WERI-Rb-1 (cell line): ENCODE measurements around the gene WDR35.

Source experiments
- DNase-seq: peaks from one replicate; pipeline ENCODE4 v3.0.0-alpha.2; 2020
- H3K27ac ChIP-seq: fragments of 250-450 bp; sonication (Bioruptor Pico); 2 replicates; pipeline ENCODE4 v1.5.1; 2020; ENCODE audit warnings: mild to moderate bottlenecking, moderate library complexity
- H3K27me3 ChIP-seq: fragments of 250-450 bp; sonication (Bioruptor Pico); 2 replicates; pipeline ENCODE4 v1.5.1; 2021; ENCODE audit warnings: mild to moderate bottlenecking, low read depth, moderate library complexity; ENCODE audit not compliant: insufficient read depth, severe bottlenecking
- H3K36me3 ChIP-seq: fragments of 250-450 bp; sonication (Bioruptor Pico); 2 replicates; pipeline ENCODE4 v1.5.1; 2020; ENCODE audit warnings: mild to moderate bottlenecking, moderate library complexity
- H3K4me3 ChIP-seq: 2 replicates; pipeline ENCODE4 v1.5.1; 2011; ENCODE audit warnings: low read depth, mild to moderate bottlenecking, control low read depth, low read length
- H3K9me3 ChIP-seq: fragments of 250-450 bp; sonication (Bioruptor Pico); 2 replicates; pipeline ENCODE4 v1.5.1; 2021; ENCODE audit warnings: mild to moderate bottlenecking, moderate library complexity; ENCODE audit not compliant: severe bottlenecking
- TF ChIP-seq, protein P1 (sequence below): IDR thresholded peaks from 2 replicates; pipeline ENCODE4 v1.5.1; 2011; ENCODE audit warnings: low read depth, mild to moderate bottlenecking, control low read depth, inconsistent platforms, low read length

WDR35 gene

DNA sequence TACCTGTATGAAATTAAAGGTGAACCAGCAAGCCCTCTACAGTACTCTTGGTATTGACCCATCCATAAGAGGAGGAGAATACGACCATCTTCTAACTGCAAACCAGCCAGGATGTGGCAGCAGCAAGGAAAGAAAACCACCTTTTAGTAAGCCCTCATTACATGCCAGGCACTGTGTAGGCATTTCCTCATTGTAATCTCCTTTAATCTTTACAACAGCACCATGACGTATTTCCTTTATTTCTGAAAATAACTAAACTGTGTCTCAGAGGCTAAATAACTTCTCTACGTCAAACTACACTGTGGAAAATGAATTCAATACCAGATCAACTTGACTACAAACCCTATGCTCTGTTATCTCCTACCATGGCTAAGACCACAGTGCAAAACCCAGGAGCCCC, 18.2 kb downstream of the WDR35 start:
- Histone ChIP-seq H3K27me3 (no peaks in the 10 kb centered on the region), H3K4me3 (no peak overlapping the region), H3K9me3 (no peaks in the 10 kb centered on the region), H3K36me3 (peaks cover 20% of the 10 kb centered on the region), H3K27ac (no peak overlapping the region)
- no peak for DNase-seq
- TF ChIP-seq, protein P1, sequence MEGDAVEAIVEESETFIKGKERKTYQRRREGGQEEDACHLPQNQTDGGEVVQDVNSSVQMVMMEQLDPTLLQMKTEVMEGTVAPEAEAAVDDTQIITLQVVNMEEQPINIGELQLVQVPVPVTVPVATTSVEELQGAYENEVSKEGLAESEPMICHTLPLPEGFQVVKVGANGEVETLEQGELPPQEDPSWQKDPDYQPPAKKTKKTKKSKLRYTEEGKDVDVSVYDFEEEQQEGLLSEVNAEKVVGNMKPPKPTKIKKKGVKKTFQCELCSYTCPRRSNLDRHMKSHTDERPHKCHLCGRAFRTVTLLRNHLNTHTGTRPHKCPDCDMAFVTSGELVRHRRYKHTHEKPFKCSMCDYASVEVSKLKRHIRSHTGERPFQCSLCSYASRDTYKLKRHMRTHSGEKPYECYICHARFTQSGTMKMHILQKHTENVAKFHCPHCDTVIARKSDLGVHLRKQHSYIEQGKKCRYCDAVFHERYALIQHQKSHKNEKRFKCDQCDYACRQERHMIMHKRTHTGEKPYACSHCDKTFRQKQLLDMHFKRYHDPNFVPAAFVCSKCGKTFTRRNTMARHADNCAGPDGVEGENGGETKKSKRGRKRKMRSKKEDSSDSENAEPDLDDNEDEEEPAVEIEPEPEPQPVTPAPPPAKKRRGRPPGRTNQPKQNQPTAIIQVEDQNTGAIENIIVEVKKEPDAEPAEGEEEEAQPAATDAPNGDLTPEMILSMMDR = no peak

- TF ChIP-seq, protein P1 = no peak
- H3K4me3 ChIP-seq = no peak overlapping the region
- no peak for DNase-seq
- H3K9me3 ChIP-seq = no peaks in the 10 kb centered on the region
- H3K27me3 ChIP-seq = no peaks in the 10 kb centered on the region
- H3K36me3 ChIP-seq = no peaks in the 10 kb centered on the region; the same call in 1 of the 2 replicates
- H3K27ac ChIP-seq = no peak overlapping the region
Observed at GRCh38 chr2:19963386-19963785, 26.5 kb downstream of the WDR35 start.

DNA sequence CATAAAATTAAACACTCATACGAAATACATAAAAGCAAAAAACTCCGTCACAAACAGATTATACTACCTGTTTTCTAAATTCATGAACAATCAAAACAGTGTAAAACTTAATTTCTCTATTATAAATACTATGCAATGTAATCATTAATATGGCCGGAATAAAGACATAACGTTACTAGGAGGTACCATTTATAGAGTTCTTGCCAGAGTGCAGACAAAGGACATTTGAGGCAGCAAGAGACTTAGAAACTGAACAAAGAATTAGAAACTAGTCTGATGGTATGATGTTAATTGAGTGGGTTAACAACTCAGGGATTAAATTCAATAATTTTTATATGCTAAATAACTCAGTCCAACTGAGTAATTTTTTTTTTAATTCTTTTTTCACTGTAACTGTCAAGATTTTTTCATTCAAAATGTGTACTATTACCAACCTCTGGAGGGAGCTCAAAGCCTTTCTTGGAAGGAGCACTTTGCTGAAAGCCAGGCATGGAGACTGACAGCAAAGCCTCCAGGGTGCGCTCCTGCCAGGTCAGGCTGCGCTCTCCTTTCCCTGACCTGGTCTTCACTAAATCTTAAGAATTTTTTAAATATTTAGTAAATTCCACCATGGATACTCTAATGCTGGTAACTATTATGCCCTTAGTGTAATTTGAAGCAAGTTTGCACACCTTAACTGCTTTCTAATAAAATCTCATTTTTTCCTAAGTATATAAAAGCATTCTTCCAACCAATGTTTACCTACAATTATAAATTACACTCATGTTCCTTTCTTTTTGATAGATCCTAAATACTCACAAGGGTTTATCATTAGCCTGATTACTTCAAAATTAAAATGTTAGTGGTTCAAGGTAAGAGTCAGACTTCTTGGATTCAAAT, 34.1 kb downstream of the WDR35 start:
- H3K9me3 ChIP-seq = no peaks in the 10 kb centered on the region
- peak; percentile 85 for DNase-seq
- TF ChIP-seq, protein P1 = peak; percentile 87
- H3K4me3 ChIP-seq = no peak overlapping the region
- no peak overlapping the region for H3K27ac ChIP-seq
- peaks cover 2% of the 10 kb centered on the region; the same call in 1 of the 2 replicates for H3K36me3 ChIP-seq
- H3K27me3 ChIP-seq = no peaks in the 10 kb centered on the region

- H3K4me3 ChIP-seq = no peak overlapping the region
- H3K27ac ChIP-seq = no peak overlapping the region
- no peak for DNase-seq
- no peaks in the 10 kb centered on the region for H3K27me3 ChIP-seq
- peaks cover 9% of the 10 kb centered on the region; the same call in 1 of the 2 replicates for H3K36me3 ChIP-seq
- TF ChIP-seq, protein P1 = no peak
- H3K9me3 ChIP-seq = no peaks in the 10 kb centered on the region
Observed at GRCh38 chr2:19949071-19949470, 40.8 kb downstream of the WDR35 start.

DNA sequence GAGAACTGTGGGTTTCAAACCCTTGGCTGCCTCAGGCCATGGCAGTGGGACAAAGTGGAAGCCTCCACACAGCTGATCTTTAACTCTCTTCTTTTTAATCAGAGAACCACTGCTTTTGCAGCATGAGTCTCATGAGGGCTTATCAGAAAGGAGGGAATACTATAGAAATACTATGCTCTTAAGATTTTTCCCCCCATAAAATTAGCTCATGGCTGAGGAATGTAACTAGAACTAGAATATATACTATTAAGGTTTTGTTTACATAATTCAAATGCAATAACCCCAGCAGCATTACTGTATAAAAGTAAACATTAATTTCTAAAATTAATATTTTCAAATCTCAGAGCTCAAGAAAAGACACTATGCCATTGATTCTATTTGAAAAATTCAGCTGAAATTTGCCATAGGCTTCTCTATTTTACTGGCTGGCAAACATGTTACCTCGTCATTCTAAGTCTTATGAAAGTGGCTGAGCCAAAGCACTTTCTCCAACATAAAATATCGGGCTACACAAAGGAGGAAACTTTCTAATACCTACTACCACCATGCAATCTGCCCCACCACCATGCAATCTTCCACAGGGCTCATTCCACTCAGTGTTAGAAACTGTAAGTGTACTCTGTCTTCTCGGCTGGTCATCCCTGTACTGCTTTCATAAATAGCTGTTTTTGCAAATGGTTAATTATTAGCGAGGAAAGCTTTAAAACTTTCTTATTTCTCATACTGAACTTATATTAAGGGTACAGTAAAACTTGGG, 42.5 kb downstream of the WDR35 start:
- Histone ChIP-seq H3K4me3 (no peak overlapping the region), H3K36me3 (peaks cover 9% of the 10 kb centered on the region; the same call in 1 of the 2 replicates), H3K27me3 (no peaks in the 10 kb centered on the region), H3K27ac (no peak overlapping the region), H3K9me3 (no peaks in the 10 kb centered on the region)
- DNase-seq = no peak
- TF ChIP-seq, protein P1 = no peak
